ENCODE data around the gene TXNRD1.

- TF ChIP-seq POLR2AphosphoS5 (IDR thresholded peaks at IDR 0.05) (no peak), CTCF (IDR thresholded peaks at IDR 0.05) (no peak)
Measured at GRCh38 chr12:104177336-104177662, 38.3 kb upstream of the TXNRD1 start.

All from prostate gland (tissue), 2 donors.